Activated CD4-positive, alpha-beta T cell treated with anti-CD3 and anti-CD28 coated beads for 24 hours (primary cell): ENCODE data around the gene TOPORS.
"Not testable (repeated sequence)": the region's sequence is repeated elsewhere in the genome, so short reads cannot be mapped to it uniquely, and the experiment has no call there.

Source experiments
- DNase-seq, 2 donors: peaks; one replicate each; pipeline ENCODE4 v3.0.0-alpha.2; 2020; ENCODE audit warnings: low read depth in 2 of 2

The TOPORS gene

DNA sequence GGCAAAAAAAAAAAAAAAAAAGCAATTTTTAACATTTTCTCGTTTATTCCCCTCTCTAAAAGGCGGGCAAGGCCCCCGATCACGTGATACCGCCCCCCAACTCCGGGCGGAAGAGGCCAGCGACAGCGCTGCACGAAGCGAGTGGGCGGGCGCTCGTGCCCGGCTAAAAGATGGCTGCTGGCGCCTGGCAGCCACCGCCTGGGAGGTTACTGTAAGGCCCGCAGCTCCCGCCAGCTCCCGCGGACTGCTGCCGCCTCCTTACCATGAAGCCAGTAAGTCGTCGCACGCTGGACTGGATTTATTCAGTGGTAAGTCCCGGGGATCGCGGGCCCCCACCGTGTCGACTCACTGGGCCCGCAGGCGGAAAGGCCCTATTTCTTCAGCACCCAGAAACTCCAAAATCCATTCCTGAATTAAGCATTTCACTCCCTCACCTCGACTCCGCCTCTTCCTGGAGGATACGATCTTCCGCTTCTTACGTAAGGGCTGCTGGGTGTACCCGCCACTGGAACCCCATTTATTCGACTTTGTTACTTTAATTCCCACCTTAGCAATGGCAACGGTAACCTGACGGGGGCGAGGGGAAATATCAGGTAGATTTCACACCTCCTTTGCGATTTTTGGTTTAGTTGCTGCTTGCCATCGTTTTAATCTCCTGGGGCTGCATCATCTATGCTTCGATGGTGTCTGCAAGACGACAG lies at the start of gene TOPORS, which contains the start of gene SMIM27:
TSS of gene TOPORS (minus strand) at position 415 of the 701 bp plus-strand sequence. CDS start at position 265, 150 bp downstream.
TSS of gene SMIM27 (plus strand) at position 156 of the 701 bp plus-strand sequence. CDS start at position 264, 108 bp downstream.
- DNase-seq = peak; percentile 82 to 86

- not testable (repeated sequence) for DNase-seq
Observed at GRCh38 chr9:32599021-32599420, 46.6 kb upstream of the TOPORS start.

DNA sequence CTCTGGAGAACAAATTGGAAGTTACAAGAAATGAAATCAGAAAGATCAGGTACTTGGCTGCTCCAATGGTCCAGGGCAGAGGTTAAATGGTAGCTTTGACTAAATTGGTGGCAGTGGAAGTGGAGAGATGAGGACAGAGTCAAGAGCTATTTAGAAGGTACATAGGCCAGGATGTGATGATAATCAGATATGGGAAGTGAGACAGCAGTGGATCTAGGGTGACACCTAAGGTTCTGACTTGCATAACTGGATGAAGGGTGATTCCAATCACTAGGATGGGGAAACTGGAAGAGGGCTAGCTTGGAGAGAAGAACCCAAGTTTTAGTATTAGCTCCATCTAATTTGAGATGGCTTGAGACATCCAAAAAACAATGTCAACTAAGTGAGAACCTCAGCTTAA lies 44.5 kb upstream of the TOPORS start:
- DNase-seq = no peak

GRCh38 chr9:32596096-32596865 lies 43.9 kb upstream of the TOPORS start:
- DNase-seq = no peak

- DNase-seq = no peak
Observed at GRCh38 chr9:32590898-32591297, 38.5 kb upstream of the TOPORS start.

DNA sequence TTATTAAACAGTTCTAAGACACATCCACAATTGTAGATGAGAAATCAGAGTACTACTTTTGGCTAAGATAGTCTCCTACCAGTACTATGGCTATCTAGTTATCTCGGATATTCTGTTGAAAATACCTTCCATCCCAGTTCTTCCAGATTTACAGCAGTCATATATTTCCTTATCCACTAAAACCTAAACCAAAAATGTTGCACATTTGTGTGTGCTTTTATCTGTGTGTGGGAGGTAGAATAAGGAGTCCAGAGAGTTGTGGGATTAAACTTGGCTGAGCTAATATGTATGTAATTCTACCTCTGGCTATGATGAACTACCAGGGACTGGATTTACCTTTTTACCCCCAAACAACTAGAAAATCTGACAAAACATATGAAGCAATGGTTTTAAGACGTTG lies 38.1 kb upstream of the TOPORS start:
- no peak for DNase-seq

DNA sequence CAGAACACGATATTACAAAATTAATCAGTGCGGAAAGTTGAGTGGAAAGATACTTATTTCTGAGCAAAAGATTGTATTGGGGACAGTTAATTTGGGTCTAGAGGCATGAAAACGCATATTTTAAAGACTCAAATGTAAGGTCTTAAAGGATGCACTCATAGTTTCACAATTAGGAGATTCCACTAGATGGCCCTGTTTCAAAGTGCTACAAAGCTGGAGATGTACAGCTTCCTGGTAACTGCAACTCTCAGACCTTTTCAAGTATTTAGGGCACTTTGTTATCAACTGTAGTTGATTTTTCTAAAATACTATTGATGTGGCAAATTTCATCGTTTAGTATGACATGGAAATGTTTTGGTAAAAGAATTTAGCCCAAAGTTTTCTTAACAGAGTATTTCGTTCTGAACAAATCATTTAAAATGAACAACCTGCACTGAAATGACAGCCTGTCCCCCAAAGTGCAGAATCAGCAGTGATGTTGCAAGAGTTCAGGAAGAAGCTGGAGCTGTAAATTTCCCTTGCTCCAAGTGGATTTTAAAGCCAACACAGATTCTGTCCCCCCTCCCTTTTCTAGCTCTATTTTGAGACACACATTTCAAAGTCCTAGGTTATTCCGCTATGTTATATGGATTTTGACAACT lies 36.8 kb upstream of the TOPORS start:
- DNase-seq = no peak

- no peak for DNase-seq
Observed at GRCh38 chr9:32587901-32588300, 35.5 kb upstream of the TOPORS start.

GRCh38 chr9:32584784-32585183 lies 32.4 kb upstream of the TOPORS start:
- DNase-seq = no peak

DNA sequence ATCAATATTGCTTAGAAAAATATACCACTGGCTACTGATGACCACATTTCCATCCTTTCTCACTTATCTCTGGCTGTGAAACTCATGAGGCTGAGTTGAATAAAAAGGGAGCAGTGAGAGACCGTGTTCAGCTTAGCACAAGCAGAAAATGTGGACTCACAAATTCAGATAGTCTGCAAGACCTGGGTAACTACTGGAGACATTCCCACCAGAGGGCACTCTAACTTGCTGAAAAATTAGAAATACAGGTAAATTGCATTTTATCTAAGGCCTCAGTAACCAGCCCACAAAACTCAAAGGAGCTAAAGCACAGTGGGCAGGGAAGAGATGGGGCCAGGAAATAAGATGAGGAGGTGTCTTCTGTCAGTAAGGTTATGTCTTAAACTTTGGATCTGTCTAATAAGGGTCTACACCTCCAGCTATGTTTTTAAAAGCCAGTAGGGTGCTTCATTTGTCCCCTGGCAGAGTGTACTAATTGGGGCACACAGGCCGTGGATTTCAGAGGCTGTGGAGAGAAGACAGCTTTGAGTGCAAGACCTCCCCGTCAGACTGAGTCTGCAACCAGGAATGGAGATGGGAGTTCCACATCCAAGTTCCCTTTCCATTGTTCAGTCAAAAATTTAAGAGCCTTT lies 29.2 kb upstream of the TOPORS start:
- DNase-seq = peak in 1 of 2 donors; percentile 10

- DNase-seq = no peak
Observed at GRCh38 chr9:32580631-32581300, 28.4 kb upstream of the TOPORS start.

GRCh38 chr9:32579706-32580331 lies 27.4 kb upstream of the TOPORS start:
- peak; percentile 72 to 73 for DNase-seq

- no peak for DNase-seq
Observed at GRCh38 chr9:32578976-32579375, 26.6 kb upstream of the TOPORS start.

GRCh38 chr9:32577316-32577715 lies 24.9 kb upstream of the TOPORS start:
- no peak for DNase-seq

- no peak for DNase-seq
Observed at GRCh38 chr9:32574858-32575257, 22.5 kb upstream of the TOPORS start.

DNA sequence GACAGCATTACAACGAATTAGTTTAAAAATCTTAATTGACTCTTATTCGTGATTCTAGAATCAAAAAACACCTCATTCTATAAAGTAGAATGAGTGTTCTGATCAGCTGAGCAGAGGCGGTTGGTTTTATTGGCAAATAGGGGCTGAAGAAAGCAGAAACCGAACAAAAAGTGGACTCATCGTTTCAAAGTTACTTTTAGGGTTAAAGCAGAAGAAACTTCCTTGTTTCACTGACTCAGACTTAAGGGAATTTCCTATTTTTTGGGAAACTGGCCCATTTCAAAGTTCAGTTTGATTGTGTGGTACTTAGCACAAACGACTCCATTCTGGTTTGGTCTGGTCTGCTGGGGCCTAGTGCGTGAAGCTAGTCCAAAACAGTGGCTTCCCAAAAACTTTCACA lies 21.4 kb upstream of the TOPORS start:
- DNase-seq = no peak

GRCh38 chr9:32572900-32573523 lies 20.6 kb upstream of the TOPORS start, which contains the start of gene NDUFB6:
NDUFB6 (minus strand) TSS chr9:32573159; CDS start chr9:32573060, 99 bp downstream.
- DNase-seq = peak; percentile 90 to 95

- DNase-seq = peak; percentile 52 to 54
Observed at GRCh38 chr9:32571969-32572899, 19.8 kb upstream of the TOPORS start.

DNA sequence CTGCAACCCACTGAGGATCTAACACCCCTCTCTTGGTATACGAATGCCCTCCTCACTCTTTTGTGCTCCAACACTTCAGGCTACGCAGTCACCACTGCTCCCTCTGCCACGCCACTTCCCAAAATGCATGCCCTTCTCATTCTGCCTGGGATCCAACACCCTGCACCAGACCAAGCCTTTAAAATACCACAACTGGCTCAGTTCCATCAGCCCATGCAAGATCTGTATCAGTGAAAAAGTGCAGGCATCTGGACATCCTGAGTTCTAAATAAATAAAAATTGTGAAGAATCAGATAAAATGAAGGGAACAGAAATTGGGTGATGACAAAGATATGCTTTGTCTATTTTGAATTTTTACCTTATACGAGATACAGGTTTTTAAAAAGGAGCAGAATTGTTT lies 17.9 kb upstream of the TOPORS start:
- DNase-seq = no peak
